Panc1 (cell line): ENCODE results near the gene NR1H4. TPM values are rescaled to one million over a fixed set of nuclear protein-coding genes. Genes with fewer than 3 reads are reported as not detected.

Source experiments
- ATAC-seq: fragments of 200-7000 bp; cut with Tn5 transposase; 2 replicates; pipeline ENCODE4 v1.9.1; 2020; ENCODE audit warnings: mild to moderate bottlenecking, moderate library complexity
- BruUV-seq: library from RNA; stranded (reverse); fragments of 400-500 nt; replicated peaks from 2 replicates; lab custom pipeline; 2021; lab: Mats Ljungman, UMichigan
- CTCF ChIA-PET: fragments of 300-600 bp; sonication (Branson Sonifier 250); formaldehyde crosslinking; loops from one replicate; lab custom pipeline; 2022; ENCODE audit warnings: antibody characterized with exemption; lab: Charles Lee
- POLR2A ChIA-PET: fragments of 300-600 bp; sonication (Branson Sonifier 250); formaldehyde crosslinking; loops from one replicate; lab custom pipeline; 2022; ENCODE audit warnings: antibody characterized with exemption; lab: Charles Lee
- DNase-seq: peaks from one replicate; pipeline ENCODE4 v3.0.0-alpha.2; 2010; ENCODE audit warnings: low read depth, low spot score
- H3K27ac ChIP-seq: 2 replicates; pipeline ENCODE4 v1.5.1; 2011; ENCODE audit warnings: mild to moderate bottlenecking, low read length, inconsistent platforms
- H3K27me3 ChIP-seq: fragments of 200-500 bp; sonication (Bioruptor generic); 2 replicates; pipeline ENCODE4 v1.6.0; 2014; ENCODE audit warnings: low read length, inconsistent platforms; ENCODE audit not compliant: control insufficient read depth, insufficient read depth
- H3K36me3 ChIP-seq: fragments of 200-500 bp; sonication (Bioruptor generic); 2 replicates; pipeline ENCODE4 v1.5.1; 2014; ENCODE audit warnings: inconsistent platforms, mild to moderate bottlenecking, low read length, moderate library complexity; ENCODE audit not compliant: control insufficient read depth, insufficient read depth
- H3K4me1 ChIP-seq: 2 replicates; pipeline ENCODE4 v1.5.1; 2011; ENCODE audit warnings: inconsistent platforms, mild to moderate bottlenecking, low read length, moderate library complexity; ENCODE audit not compliant: control insufficient read depth, insufficient read depth
- H3K4me3 ChIP-seq, 2 experiments: 2 replicates each; pipeline ENCODE4 v1.5.1; 2011 to 2012; ENCODE audit warnings: low read depth in 2 of 2, low read length in 2 of 2, mild to moderate bottlenecking in 2 of 2, inconsistent platforms in 1 of 2, moderate library complexity in 1 of 2
- H3K9me3 ChIP-seq: fragments of 200-500 bp; sonication (Bioruptor generic); 2 replicates; pipeline ENCODE4 v1.5.1; 2014; ENCODE audit warnings: low read depth, mild to moderate bottlenecking, inconsistent platforms, low read length, moderate library complexity; ENCODE audit not compliant: control insufficient read depth, insufficient read depth
- CTCF ChIP-seq: fragments of 450-650 bp; IDR thresholded peaks from 2 replicates; pipeline ENCODE4 v1.5.1; 2017; ENCODE audit warnings: mild to moderate bottlenecking
- POLR2AphosphoS5 ChIP-seq: IDR thresholded peaks from 2 replicates; pipeline ENCODE4 v1.6.1; 2012; ENCODE audit warnings: mild to moderate bottlenecking, low read depth, low read length, moderate library complexity
- SIN3A ChIP-seq: IDR thresholded peaks from 2 replicates; pipeline ENCODE4 v1.6.1; 2012; ENCODE audit warnings: low read depth, mild to moderate bottlenecking, low read length, moderate library complexity, borderline replicate concordance; ENCODE audit not compliant: insufficient read depth
- TCF7L2 ChIP-seq: IDR thresholded peaks from 2 replicates; pipeline ENCODE4 v1.6.1; 2011; ENCODE audit warnings: mild to moderate bottlenecking, low read depth, low read length, inconsistent platforms
- in situ Hi-C: cut with HindIII; loops from 2 replicates; pipeline ENCODE4 v1.10.0; 2016; ENCODE audit warnings: low sequenced_read_pairs, low pct_unique_long_range_greater_than_20kb
- intact Hi-C: fragments of 100-400 bp; cut with micrococcal nuclease; formaldehyde crosslinking; loops from one replicate; pipeline ENCODE4 v1.10.0; 2022; ENCODE audit not compliant: unreplicated experiment
- total RNA-seq: library from RNA; stranded (reverse); gene quantifications from one replicate; pipeline ENCODE4 v1.2.1, GENCODE V29; 2021; ENCODE audit not compliant: unreplicated experiment
- TF ChIP-seq, protein P1 (sequence below), 2 experiments: IDR thresholded peaks; 2 replicates each; pipeline ENCODE4 v1.6.1; 2011 to 2012; ENCODE audit warnings: low read depth in 2 of 2, control low read depth in 1 of 2, low read length in 1 of 2, mild to moderate bottlenecking in 1 of 2, moderate library complexity in 1 of 2; ENCODE audit not compliant: insufficient read depth in 1 of 2

Gene NR1H4
- total RNA-seq, 1 experiment from 2014 or later: not detected

- ChIA-PET POLR2A (no interaction called here), CTCF (no interaction called here)
- intact Hi-C loops: no loop called here
- Histone ChIP-seq H3K36me3 (no peaks in the 10 kb centered on the region; the same call in 1 of the 2 replicates), H3K4me1 (no peaks in the 10 kb centered on the region), H3K9me3 (peaks cover 30% of the 10 kb centered on the region; the same call in 1 of the 2 replicates), H3K4me3 (no peak overlapping the region), H3K27me3 (no peaks in the 10 kb centered on the region), H3K27ac (no peak overlapping the region)
- TF ChIP-seq SIN3A (no peak), CTCF (no peak), TCF7L2 (no peak), POLR2AphosphoS5 (no peak)
- TF ChIP-seq, protein P1, sequence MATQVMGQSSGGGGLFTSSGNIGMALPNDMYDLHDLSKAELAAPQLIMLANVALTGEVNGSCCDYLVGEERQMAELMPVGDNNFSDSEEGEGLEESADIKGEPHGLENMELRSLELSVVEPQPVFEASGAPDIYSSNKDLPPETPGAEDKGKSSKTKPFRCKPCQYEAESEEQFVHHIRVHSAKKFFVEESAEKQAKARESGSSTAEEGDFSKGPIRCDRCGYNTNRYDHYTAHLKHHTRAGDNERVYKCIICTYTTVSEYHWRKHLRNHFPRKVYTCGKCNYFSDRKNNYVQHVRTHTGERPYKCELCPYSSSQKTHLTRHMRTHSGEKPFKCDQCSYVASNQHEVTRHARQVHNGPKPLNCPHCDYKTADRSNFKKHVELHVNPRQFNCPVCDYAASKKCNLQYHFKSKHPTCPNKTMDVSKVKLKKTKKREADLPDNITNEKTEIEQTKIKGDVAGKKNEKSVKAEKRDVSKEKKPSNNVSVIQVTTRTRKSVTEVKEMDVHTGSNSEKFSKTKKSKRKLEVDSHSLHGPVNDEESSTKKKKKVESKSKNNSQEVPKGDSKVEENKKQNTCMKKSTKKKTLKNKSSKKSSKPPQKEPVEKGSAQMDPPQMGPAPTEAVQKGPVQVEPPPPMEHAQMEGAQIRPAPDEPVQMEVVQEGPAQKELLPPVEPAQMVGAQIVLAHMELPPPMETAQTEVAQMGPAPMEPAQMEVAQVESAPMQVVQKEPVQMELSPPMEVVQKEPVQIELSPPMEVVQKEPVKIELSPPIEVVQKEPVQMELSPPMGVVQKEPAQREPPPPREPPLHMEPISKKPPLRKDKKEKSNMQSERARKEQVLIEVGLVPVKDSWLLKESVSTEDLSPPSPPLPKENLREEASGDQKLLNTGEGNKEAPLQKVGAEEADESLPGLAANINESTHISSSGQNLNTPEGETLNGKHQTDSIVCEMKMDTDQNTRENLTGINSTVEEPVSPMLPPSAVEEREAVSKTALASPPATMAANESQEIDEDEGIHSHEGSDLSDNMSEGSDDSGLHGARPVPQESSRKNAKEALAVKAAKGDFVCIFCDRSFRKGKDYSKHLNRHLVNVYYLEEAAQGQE (IDR thresholded peaks at IDR 0.05; ENCODE audit: insufficient read depth in 1 of 2, low read depth in 2 of 2, low read length in 1 of 2): no peak
- DNase-seq: no peak
- no peak for ATAC-seq
- in situ Hi-C loops: no loop called here
- BruUV-seq: no TSS peak
These were observed 110.6 kb downstream of the NR1H4 start for GRCh38 chr12:100584256-100584655.

DNA sequence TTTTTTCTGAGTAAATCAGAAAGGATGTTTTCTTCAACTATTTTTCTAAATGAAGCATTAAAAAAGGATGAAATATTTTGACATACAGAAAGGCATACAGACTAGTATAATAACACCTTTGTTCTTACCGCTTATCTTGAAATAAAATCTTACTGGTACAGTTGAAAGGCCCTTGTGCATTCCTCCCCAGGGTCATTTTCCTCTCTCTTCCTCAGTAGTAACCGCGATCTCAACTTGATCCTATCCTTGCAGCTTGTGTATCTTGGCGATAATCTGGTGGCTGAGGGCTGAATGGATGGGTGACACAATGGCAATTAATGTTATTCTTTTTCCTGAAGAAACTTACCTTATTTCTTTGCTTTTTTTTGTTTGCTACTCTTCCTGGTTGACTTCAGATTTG lies 118.3 kb downstream of the NR1H4 start:
- ATAC-seq: peak; percentile 72; the same call in 1 of the 2 replicates
- ChIA-PET CTCF (no interaction called here), POLR2A (interaction anchor here (0.7 kb wide), 1 partner anchor 18 kb away, joined by 6 read pairs; the partner anchor contains the start of gene GAS2L3)
- BruUV-seq: no TSS peak
- Histone ChIP-seq H3K36me3 (no peaks in the 10 kb centered on the region), H3K9me3 (peaks cover 3% of the 10 kb centered on the region; the same call in 1 of the 2 replicates), H3K27me3 (no peaks in the 10 kb centered on the region), H3K4me3 (no peak overlapping the region), H3K27ac (no peak overlapping the region), H3K4me1 (peaks cover 18% of the 10 kb centered on the region)
- TF ChIP-seq POLR2AphosphoS5 (no peak), TCF7L2 (peak; percentile 81), SIN3A (no peak), CTCF (no peak)
- TF ChIP-seq, protein P1 (IDR thresholded peaks at IDR 0.05; ENCODE audit: insufficient read depth in 1 of 2, low read depth in 2 of 2, low read length in 1 of 2): no peak
- in situ Hi-C loops: no loop called here
- intact Hi-C loops: no loop called here
- DNase-seq: no peak
